Stimulated activated CD8-positive, alpha-beta memory T cell treated with anti-CD3 and anti-CD28 coated beads, Interleukin-7, amount 100 ng/mL, for 48 hours (primary cell): ENCODE results near the gene C1orf198.

Experiments used
- DNase-seq, 2 donors: peaks; one replicate each; pipeline ENCODE4 v3.0.0-alpha.2; 2020; ENCODE audit warnings: low read depth in 1 of 2; ENCODE audit errors: extremely low read depth in 1 of 2

Gene C1orf198, protein sequence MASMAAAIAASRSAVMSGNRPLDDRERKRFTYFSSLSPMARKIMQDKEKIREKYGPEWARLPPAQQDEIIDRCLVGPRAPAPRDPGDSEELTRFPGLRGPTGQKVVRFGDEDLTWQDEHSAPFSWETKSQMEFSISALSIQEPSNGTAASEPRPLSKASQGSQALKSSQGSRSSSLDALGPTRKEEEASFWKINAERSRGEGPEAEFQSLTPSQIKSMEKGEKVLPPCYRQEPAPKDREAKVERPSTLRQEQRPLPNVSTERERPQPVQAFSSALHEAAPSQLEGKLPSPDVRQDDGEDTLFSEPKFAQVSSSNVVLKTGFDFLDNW

DNA sequence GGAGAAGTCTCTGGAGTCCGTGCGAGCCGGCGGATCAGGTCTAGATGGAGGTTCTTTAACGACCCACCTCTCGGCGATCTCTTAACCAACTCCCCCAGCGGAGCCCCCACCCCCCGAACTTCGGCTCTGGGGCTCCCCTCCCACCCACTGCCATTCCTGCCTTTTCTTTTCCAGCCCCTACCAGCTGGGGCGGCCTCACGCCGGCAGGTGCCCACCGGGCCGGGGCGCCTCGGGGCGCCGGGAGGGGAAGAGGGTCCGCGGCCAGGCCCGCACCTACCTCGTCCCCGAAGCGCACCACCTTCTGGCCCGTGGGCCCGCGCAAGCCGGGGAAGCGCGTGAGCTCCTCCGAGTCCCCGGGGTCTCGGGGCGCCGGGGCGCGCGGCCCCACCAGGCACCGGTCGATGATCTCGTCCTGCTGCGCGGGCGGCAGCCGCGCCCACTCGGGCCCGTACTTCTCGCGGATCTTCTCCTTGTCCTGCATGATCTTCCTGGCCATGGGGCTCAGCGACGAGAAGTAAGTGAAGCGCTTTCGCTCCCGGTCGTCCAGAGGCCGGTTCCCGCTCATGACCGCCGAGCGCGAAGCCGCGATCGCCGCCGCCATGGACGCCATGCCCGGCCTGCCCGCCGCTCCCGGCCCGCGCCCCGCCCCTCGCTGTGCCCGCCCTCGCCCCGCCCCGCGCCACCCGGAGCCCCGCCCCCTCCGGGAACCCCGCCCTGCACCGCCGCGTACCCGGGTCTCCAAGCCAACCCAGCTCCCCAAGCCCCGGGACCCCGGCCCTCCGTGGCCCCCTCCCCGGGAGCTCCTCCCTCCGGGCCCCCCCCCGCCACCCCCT, at the start of gene C1orf198:
Gene C1orf198, minus strand, starts transcription at position 619 of the 833 bp plus-strand sequence. Its CDS starts 9 bp downstream, at position 610.
- DNase-seq: peak; percentile 31 to 56

DNA sequence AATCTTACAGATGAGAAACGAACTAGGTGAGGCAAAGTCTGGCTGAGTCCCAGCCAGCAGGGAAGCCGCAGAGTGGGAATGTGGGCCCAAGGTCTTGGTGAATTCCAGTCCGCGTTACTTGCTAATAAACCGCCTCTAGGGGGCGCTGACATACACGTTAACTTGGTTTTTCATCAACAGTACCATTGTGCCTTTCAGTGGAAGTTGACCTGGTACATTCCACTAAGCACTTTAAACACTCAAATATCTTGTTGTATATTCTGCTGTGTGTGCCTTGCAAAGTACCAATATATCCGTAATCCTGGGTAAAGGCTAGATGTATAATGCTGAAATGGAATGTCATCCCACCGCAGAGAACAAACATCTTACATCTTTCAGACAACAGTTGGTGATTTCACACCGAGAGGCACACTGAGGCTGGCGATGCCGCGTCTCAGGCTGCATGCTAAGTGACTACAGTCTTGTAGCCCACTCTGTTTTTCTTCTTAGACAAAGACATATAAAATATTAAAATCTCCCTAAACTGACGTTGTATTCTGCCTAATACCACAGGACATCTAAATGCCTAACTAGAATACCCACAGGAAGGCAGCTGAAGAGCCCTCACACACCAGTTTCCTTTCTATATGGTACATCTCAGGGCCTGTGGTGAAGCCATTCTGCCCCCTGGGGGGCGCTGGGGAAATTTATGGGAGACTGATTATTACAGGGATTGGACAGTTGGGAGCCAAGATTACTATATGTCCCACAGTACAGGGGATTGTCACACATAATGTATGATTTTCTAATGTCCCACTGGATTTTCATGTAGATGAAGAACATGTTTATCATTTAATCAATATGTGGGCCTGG, 49.2 kb upstream of the C1orf198 start:
- peak in 1 of 2 donors; percentile 53 for DNase-seq

DNA sequence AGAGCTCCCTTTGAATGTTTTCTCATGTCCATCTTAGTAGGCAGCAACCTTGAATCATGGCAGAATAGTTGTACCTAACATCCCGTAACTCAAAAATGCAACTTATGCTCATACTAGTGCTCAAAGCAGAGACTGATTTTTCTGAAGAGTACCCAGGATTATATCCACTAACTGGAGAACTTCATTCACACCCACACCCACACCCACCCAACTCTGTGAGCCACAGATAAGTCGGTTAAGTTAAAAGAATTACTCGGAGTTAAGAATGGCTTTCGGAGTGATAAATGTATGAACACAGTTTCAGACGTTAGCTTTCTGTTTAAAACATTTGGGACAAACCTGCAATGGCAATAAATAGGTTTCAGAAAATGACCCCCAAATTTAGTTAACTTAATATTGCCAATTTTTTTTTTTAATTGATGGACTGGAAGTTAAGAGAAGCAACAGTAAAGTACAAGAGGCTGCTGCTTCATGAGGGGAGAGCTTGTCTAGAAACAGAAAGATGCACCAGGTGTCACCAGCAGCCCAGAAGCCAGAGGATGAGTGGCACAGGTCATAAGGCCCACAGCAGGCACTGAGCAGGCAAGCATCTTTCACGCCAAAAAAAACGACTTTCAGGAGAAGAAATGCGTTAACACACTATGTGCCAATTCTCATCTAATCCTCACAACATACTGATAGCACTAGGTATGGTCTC, 48.4 kb upstream of the C1orf198 start:
- DNase-seq: no peak

DNA sequence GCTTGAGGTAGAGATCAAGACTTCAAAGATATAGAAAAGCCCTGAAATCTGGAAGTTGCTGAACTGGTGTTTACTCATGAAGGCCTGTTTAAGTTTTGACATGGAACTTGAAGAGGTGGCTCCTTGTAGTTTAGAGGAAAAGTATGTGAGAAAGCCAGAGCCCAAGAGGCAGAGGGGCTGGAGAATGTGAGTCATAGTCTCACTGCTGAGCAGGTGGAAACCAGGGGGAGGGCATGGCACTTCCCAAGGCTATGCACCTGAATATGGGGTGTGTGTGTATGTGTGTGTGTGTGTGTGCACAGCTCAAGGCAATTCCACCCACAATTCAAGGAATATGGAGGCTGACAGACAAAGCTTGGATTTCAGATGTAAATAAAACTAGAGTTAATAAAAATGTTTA, 46.8 kb upstream of the C1orf198 start:
- DNase-seq: no peak

DNA sequence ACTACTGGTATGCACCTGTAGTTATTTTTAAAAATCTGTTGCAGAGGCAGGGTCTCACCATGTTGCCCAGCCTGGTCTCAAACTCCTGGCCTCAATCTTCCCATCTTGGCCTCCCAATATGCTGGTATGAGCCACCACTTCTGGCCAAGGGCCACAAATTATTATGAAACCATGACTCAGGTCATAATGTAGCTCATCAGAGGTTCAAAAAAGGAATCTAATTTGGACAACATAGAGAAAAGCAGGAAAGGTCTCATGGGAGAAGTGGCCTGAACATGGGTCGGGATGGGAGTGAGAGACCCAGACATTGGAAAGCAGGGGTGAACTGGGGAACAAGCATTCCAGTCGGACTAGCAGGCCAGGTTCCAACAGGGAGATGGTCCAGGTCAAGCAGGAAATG, 45.2 kb upstream of the C1orf198 start:
- DNase-seq: no peak

DNA sequence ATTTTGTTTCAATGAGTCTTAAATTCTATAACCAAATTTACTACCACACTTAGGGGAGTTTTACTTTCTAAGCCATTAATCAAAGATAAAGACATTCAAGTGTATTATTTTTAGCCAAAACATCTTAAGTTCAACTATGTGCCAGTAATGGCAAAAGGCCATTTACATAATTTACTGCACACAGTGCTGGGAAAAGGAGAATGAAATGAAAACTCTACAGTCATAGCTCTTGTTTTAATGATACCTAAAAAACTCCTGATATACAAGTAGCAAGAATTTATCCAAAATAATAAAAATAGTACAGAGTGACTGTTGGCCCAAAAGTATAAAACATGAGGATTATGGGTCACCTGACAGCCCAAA, 42.4 kb upstream of the C1orf198 start:
- DNase-seq: no peak

DNA sequence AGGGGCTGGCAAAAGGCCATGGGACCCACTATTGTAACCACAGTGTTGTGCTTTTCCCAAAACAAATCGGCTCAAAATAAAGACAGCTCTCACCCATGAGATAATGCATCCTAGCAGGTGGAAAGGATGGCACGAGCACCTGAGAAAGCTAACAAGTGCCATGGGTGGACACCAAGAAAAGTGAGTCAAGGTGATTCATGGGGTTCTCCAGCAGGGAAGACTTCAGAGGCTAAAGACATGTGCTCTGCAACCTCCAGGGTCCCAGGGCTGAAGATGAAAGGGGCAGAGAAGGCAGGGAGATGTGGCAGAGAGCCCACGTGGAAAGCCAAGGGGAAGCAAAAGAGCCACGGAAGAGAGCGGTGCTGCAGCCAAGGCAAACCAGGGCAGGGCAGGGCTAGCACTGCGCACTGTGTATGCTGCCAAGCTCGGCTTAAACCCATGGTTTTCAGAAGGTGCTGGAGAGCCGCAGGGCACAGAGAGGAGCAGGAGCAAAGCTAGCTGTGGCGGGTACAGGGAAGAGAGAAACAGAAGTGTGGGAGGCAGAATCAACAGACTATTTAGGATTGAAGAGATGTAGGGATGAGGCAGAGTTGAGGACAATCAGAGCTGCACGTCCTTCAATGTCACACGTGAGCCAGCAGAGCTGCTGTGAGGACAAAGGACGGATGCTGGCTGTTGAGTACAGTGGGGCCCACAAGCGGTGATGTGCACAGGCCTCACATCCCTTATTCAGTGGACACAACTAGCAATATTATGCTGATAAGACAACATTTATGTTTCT, 41.8 kb upstream of the C1orf198 start:
- DNase-seq: no peak

DNA sequence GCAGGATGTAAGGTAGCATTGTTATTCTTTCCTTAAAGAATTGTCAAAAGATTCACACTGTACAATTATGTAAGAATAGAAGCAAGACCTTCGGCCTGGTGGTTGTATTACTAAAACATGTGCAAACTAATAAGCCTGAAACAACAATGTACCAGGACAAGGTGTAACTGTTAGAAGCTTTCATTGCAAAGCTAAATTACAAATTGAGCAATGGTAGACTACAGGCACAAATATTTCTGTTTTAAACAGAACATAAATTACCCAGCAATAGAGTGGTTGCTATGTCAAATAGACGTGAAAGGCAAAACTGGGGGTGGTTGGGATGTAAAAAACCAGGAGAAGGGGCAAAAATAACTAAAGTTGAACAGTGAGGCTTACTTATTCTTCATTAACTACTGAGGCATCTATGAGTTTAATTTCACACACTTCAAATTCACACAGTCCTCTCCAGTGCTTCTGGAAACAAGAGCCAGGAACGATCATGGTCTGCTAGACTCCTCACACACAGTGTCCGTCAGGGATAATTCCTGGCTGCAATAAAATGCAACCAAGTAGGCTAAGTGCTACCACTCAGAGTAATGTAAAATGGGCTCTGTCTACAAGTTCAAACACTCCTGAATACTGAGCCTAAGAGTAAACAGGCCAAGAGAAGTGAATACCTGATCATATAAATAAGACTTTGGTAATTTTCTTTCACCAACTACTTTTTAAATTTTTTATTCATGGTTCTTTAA, 39.3 kb upstream of the C1orf198 start:
- no peak for DNase-seq

DNA sequence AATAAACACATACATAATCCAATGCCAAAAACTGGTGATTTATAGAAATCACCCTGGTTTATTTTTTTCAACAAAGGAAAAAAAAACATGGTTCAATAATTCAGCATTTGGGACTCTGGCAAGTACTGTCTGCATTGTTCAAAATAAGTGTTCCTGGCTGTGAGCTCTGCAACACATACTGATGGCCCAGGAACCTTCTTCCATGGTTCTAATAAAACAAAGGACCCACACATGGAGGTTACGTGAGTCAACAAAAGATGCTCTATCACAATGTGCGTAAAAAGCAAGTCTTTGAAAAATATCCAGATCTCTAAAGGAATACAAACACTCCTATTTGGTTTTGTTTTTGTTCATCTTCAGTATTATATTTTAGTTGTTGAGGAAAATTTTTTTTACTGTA, 37.9 kb upstream of the C1orf198 start:
- DNase-seq: no peak

DNA sequence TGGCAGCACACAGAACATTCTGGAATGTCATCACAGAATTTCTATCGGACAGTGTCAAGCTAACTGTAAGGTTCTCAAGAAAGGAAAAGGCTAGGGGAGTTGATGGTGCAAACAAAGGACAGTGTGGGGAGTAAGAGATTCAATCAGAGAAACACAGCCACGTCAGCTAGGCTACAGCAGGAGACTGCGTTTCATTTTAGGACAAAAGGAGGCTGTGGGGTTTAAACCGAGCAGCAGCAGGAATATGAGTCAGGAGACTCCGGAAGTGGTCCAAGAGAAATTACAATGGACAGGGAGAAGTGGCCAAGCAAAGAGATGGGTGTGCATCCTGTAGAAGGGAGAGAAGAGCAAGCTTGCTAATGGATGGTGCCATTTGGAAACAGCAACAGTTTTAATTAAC, 37.4 kb upstream of the C1orf198 start:
- DNase-seq: no peak

DNA sequence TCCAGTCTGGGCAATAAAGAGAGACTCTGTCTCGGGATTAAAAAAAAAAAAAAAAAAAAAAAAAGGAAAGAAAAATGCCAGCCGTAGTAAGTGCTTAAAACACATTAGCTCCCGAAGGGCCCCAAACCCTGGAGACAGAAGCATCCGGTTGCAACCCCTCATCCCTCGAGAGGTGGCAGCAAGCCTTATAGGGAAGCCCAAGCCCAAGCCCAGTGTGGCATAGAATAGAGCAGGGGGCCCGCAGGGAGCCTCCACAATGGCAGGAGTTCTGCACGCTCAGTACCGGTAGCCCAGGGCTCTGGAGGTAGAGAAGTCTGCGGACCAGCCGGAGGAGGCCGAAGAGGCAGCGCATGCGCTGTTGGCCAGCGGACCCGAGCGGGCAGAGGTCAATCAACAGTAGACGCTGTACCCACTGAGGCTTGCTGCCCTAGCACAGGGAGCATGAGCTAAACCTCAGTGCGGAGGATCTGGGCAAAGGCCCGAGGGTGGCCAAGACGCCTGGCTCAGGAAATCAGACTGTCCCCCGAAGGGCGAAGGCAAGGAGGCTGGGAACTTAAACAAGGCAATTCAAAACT, 34.1 kb upstream of the C1orf198 start:
- no peak for DNase-seq

DNA sequence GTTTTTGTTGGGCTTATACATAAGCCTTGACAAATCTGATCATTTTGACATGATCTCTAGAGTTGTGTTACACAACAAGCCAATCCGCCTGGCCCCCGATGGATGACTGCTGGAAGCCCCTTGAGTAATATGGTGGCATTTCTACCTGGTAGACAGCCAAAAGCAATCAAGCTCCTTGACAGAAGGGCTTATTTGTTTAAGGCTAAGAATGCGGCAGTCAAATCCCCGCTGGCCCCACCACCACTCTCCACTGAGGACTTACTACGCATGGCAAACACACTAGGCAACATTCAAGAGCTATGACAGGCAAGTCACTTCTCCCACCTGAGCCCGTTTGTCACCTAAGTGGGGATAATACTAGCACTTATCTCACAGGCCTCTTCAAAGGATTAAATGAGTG, 33.4 kb upstream of the C1orf198 start:
- no peak for DNase-seq

DNA sequence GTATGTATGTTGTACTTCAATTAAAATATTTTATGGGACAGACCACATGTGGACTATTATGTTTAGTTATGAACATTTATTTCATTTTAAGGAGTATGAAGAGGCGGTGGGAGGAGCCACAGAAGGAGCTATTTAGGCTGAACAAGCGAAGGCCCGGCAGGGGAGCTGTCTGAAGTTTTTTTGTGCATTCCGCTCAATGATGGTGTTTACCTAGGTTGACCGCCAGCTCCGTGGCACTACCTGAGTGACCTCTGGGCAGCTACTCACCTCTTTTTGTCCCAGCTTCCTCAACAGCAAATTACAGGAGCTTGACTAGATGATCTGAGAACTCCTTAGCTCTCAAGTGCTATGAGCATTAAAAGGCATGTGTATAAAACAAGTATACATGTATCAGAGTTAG, 32.7 kb upstream of the C1orf198 start:
- no peak for DNase-seq

DNA sequence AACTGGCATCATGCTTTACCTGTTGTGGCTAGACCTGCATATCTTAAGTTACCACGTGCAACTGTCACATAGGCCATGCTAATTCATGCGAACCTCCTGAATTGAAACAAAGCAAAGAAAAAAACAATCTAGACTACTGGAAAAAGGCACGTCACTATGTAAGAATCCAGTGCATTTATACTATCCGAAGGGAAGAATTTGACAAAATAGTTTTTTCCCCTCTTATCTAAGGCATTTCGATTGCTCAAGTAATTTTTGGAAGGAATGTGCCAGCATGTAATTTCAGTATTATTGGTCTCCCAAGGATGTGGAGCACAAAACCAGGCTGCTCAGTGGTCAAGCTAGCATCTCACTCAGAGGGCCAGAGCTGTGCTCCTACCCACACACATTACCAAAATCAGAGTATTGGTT, 31.5 kb upstream of the C1orf198 start:
- no peak for DNase-seq

DNA sequence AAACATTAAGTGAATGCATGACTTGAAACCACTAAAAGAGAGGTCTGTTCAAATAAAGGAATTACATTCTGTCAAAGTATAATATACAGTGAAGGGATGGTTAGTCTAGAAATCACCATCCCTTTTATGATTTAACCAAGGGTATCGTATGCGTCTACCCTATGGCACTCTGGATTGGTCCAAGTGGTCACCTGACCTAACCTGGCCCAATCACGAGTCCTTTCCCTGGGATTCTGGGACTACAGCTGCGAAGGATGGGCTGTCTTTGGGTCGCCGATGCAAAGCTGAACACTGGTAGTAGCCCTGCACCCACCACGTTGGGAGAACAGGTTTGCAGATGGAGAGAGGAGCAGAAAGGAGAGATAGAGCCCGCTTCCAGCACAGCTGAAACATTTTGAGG, 30.4 kb upstream of the C1orf198 start:
- no peak for DNase-seq

DNA sequence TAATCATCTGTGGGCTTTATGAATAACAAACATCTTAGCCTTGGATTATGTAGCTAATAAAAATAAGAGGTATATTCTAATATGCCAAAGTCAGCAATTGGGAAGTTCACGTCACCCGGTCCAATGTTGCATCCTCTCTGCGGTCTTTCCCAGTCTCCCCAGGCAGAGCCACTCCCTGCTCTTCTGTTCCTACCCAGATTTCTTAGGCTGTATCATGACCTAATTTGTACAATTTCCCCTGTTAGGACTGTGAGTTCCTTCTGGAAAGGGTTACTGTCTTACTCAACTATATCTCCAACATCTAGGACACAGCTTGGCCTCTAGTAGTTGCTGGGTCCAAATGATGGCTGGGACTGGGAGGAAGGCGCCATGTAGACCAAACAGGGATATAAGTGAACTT, 29.8 kb upstream of the C1orf198 start:
- no peak for DNase-seq

DNA sequence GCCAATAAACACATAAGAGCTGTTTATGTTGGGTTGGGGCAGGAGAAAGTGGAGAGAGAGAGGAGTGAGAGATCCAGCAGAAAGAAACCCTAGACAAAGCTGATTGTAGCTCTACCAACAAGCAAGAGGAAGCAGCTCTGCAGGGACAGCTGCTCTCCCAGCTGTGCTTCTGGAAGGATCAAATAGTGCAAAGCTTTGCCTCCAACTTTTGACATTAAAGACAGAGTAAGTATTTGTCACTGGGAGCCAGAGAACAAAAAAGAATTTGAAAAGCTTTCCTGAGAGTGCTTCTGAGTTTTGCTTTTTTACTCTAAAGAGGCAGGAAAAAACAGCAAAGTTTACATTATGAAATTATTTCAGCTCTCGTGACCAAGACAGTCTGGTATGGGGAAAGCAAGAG, 28.5 kb upstream of the C1orf198 start:
- DNase-seq: no peak

DNA sequence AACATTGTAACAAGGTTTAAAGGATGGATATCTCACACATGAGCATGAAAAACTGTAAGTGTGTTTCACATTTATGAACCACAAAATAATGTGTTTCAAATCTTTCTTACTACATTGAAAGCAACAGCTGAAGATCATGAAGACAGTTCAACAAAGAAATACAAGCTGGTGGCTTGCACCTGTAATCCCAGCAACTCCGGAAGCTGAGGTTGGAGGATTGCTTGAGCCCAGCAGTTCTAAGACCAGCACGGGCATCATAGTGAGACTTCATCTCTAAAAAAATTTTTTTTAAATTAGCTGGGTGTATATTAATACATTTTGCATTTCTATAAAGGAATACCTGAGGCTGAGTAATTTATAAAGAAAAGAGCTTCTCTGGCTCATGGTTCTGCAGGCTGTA, 27.1 kb upstream of the C1orf198 start:
- DNase-seq: no peak

DNA sequence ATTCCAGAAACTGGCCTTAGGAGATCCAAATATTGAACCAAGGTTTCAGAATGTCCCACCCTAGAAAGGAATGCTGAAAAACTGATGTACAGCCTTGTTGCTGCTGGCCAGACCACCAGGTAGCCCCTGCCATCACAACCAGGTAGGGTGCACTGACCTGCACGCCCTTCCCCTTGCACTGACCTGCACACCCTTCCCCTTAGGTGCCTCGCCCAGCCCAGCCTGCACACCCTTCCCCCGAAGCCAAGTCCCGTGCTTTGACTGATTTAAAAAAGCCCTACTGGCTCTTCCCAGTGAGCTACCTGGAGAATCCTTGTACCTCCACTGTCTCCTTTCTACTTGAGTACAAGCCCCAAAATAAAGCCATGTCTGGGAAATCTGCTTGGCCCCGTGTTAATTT, 26.3 kb upstream of the C1orf198 start:
- no peak for DNase-seq
